Measurements from ENCODE around the gene CD300C. TPM values are rescaled to one million over a fixed set of nuclear protein-coding genes. Genes with fewer than 3 reads are reported as not detected.

The CD300C gene
- total RNA-seq, 2 experiments from 2014 or later, result 0.41 to 0.50 TPM

GRCh38 chr17:74571621-74572270, 25.8 kb upstream of the CD300C start:
- CTCF ChIA-PET, result no interaction called here
- no peaks in the 10 kb centered on the region for H3K4me1 Mint-ChIP-seq (ENCODE audit: low read depth)
- no peak overlapping the region for H3K4me3 ChIP-seq (ENCODE audit: low read length)
- DNase-seq (no peak), ATAC-seq (ENCODE audit: poor library complexity) (no peak)
- no peak overlapping the region for H3K27ac ChIP-seq (ENCODE audit: low read depth in 1 of 2, low read length in 2 of 2)
- H3K27me3 ChIP-seq (ENCODE audit: control insufficient read depth in 1 of 2, insufficient read depth in 2 of 2, low read length in 2 of 2), result peaks cover 9 to 11% of the 10 kb centered on the region in 2 experiments
- H3K27me3 Mint-ChIP-seq, result peaks cover 31% of the 10 kb centered on the region
- H3K36me3 ChIP-seq (ENCODE audit: insufficient read depth, low read length), result no peaks in the 10 kb centered on the region
- H3K4me1 ChIP-seq (ENCODE audit: insufficient read depth, low read length), result peaks cover 7% of the 10 kb centered on the region
- H3K36me3 Mint-ChIP-seq (ENCODE audit: low read depth), result no peaks in the 10 kb centered on the region
- intact Hi-C loops (cut with DNase I, micrococcal nuclease), result loop anchor here in 1 of 2 experiments (2.0 kb wide), 1 partner anchor 237 kb away; no protein-coding TSS in a partner anchor
- H3K9me3 Mint-ChIP-seq, result no peaks in the 10 kb centered on the region
- no peak overlapping the region for H3K27ac Mint-ChIP-seq
- no peak overlapping the region for H3K4me3 Mint-ChIP-seq
- no peak for TF ChIP-seq CTCF (IDR thresholded peaks at IDR 0.05)
- H3K9me3 ChIP-seq (ENCODE audit: control insufficient read depth in 1 of 2, insufficient read depth in 1 of 2, low read length in 2 of 2), result no peaks in the 10 kb centered on the region
- POLR2A ChIA-PET, result interaction anchor here (0.6 kb wide), 1 partner anchor 154 kb away, joined by 3 read pairs; no protein-coding TSS in a partner anchor

GRCh38 chr17:74569020-74570003, 23.4 kb upstream of the CD300C start:
- Mint-ChIP-seq H3K27ac (no peak overlapping the region), H3K27me3 (peaks cover 38% of the 10 kb centered on the region)

More at GRCh38 chr17:74569020-74570003, 23.4 kb upstream of the CD300C start:
- Histone ChIP-seq H3K4me3 (ENCODE audit: low read length) (no peak overlapping the region), H3K27me3 (ENCODE audit: control insufficient read depth in 1 of 2, insufficient read depth in 2 of 2, low read length in 2 of 2) (peaks cover 11 to 14% of the 10 kb centered on the region in 2 experiments), H3K27ac (ENCODE audit: low read depth in 1 of 2, low read length in 2 of 2) (no peak overlapping the region), H3K4me1 (ENCODE audit: insufficient read depth, low read length) (peaks cover 11% of the 10 kb centered on the region), H3K9me3 (ENCODE audit: control insufficient read depth in 1 of 2, insufficient read depth in 1 of 2, low read length in 2 of 2) (no peaks in the 10 kb centered on the region), H3K36me3 (ENCODE audit: insufficient read depth, low read length) (no peaks in the 10 kb centered on the region)
- ChIA-PET POLR2A (no interaction called here), CTCF (no interaction called here)
- Mint-ChIP-seq H3K4me3 (no peak overlapping the region), H3K36me3 (ENCODE audit: low read depth) (no peaks in the 10 kb centered on the region), H3K4me1 (ENCODE audit: low read depth) (no peaks in the 10 kb centered on the region), H3K9me3 (no peaks in the 10 kb centered on the region)
- intact Hi-C loops (cut with DNase I, micrococcal nuclease), result loop anchor here in 1 of 2 experiments (2.0 kb wide), 1 partner anchor 239 kb away; no protein-coding TSS in a partner anchor
- no peak for TF ChIP-seq CTCF (IDR thresholded peaks at IDR 0.05)
- DNase-seq (peak in 4 of 14 experiments; percentile 5 to 80 (median 46)), ATAC-seq (ENCODE audit: poor library complexity) (no peak)

Measured in CD4-positive, alpha-beta T cell (primary cell).